Measurements from ENCODE around the gene SNAI1.
"Not testable (repeated sequence)": the region's sequence is repeated elsewhere in the genome, so short reads cannot be mapped to it uniquely, and the experiment has no call there.

DNA sequence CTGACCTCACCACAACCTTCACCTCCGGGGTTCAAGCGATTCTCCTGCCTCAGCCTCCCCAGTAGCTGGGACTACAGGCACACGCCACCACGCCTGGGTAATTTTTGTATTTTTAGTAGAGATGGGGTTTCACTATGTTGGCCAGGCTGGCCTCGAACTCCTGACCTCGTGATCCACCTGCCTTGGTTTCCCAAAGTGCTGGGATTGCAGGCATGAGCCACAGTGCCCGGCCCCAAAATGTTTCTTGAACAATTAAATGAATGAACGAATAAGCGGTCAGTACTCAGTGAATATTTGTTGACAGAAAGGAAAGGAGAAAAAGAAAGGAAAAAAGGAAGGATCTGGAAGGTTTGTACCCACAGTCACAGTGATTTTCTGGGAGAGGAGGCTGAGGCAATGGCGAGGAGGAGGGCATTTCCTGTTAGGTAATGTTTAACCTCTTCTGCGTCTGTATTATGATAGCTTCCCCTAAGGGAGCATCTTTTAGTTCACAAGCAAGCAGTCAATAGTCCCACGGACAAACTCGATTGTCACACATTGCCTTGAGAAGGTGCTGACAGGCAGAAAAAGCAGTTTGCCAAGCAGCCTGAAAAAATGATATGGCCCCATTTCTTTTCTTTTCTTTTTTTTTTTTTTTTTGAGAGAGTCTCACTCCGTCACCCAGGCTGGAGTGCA, 17.9 kb downstream of the SNAI1 start:
- not testable (repeated sequence) for TF ChIP-seq POLR2AphosphoS5 (IDR thresholded peaks at IDR 0.05); EP300 (IDR thresholded peaks at IDR 0.05; ENCODE audit: low read depth); CTCF (IDR thresholded peaks at IDR 0.05)

Measured in transverse colon (tissue), 4 donors.